OCI-LY7 (cell line): ENCODE data around the gene TTC23L.

Experiments used
- EZH2phosphoT487 ChIP-seq: fragments of 200-600 bp; sonication (generic); IDR thresholded peaks from 2 replicates; pipeline ENCODE4 v1.6.1; 2018; ENCODE audit warnings: low read depth, borderline replicate concordance, mild to moderate bottlenecking, mixed run types, antibody characterized with exemption, low read length, moderate library complexity, mixed read lengths
- TF ChIP-seq, protein P1 (sequence below): fragments of 200-600 bp; sonication (generic); conservative IDR thresholded peaks from 2 replicates; pipeline ENCODE4 v1.5.1; 2014; ENCODE audit warnings: mild to moderate bottlenecking, antibody characterized with exemption, low read length, moderate library complexity, mixed read lengths

DNA sequence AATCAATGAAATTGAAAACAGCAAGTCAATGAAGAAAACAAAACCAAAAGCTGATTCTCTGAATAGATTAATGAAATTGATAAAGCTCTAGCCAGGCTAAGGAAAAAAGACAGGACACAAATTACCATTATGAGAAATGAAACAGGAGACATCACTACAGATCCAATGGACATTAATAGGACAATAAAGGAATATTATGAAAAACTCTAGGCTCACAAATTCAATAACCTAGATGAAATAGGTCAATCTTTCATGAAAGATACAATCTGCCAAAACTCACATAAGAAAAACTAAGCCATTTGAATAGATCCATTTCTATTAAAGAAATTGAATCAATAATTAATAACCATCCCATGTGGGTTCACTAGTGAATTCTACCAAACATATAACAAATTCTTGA is 37.3 kb downstream of the TTC23L start:
- TF ChIP-seq, protein P1, sequence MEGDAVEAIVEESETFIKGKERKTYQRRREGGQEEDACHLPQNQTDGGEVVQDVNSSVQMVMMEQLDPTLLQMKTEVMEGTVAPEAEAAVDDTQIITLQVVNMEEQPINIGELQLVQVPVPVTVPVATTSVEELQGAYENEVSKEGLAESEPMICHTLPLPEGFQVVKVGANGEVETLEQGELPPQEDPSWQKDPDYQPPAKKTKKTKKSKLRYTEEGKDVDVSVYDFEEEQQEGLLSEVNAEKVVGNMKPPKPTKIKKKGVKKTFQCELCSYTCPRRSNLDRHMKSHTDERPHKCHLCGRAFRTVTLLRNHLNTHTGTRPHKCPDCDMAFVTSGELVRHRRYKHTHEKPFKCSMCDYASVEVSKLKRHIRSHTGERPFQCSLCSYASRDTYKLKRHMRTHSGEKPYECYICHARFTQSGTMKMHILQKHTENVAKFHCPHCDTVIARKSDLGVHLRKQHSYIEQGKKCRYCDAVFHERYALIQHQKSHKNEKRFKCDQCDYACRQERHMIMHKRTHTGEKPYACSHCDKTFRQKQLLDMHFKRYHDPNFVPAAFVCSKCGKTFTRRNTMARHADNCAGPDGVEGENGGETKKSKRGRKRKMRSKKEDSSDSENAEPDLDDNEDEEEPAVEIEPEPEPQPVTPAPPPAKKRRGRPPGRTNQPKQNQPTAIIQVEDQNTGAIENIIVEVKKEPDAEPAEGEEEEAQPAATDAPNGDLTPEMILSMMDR, result no peak
- no peak for TF ChIP-seq EZH2phosphoT487
